C4-2B (cell line): Measurements from ENCODE around the gene NEUROD4.

Experiments
- H3K27ac ChIP-seq: fragments of 450-650 bp; 2 replicates; pipeline ENCODE4 v1.5.1; 2017
- CTCF ChIP-seq: fragments of 450-650 bp; conservative IDR thresholded peaks from 2 replicates; pipeline ENCODE4 v1.5.1; 2017; ENCODE audit warnings: mild to moderate bottlenecking
- ZFX ChIP-seq: fragments of 450-650 bp; IDR thresholded peaks from 2 replicates; pipeline ENCODE4 v1.6.1; 2017

Gene NEUROD4

GRCh38 chr12:55049676-55050075, 29.9 kb downstream of the NEUROD4 start:
- H3K27ac ChIP-seq, result no peak overlapping the region
- TF ChIP-seq ZFX (no peak), CTCF (no peak)

- TF ChIP-seq ZFX (no peak), CTCF (no peak; the same call in 1 of the 2 replicates)
- no peak overlapping the region for H3K27ac ChIP-seq
These were observed 31.6 kb downstream of the NEUROD4 start for GRCh38 chr12:55051197-55051947.

- no peak overlapping the region for H3K27ac ChIP-seq
- TF ChIP-seq CTCF (no peak), ZFX (no peak)
These were observed 37.7 kb downstream of the NEUROD4 start for GRCh38 chr12:55057481-55057880.

- TF ChIP-seq ZFX (no peak), CTCF (no peak)
- no peak overlapping the region for H3K27ac ChIP-seq
These were observed 38.3 kb downstream of the NEUROD4 start for GRCh38 chr12:55058082-55058481.

- TF ChIP-seq ZFX (no peak), CTCF (no peak)
- no peak overlapping the region for H3K27ac ChIP-seq
These were observed 39.0 kb downstream of the NEUROD4 start for GRCh38 chr12:55058776-55059175.

- H3K27ac ChIP-seq, result no peak overlapping the region
- no peak for TF ChIP-seq ZFX
- no peak for TF ChIP-seq CTCF
These were observed 40.7 kb downstream of the NEUROD4 start for GRCh38 chr12:55060470-55060869.

GRCh38 chr12:55061024-55061423, 41.2 kb downstream of the NEUROD4 start:
- no peak overlapping the region for H3K27ac ChIP-seq
- no peak for TF ChIP-seq CTCF
- TF ChIP-seq ZFX, result no peak
